Endothelial cell of umbilical vein (primary cell): ENCODE results near the gene C2CD3. TPM values are rescaled to one million over a fixed set of nuclear protein-coding genes. Genes with fewer than 3 reads are reported as not detected.

Experiments used
- BruUV-seq: library from RNA; stranded (reverse); fragments of 400-500 nt; replicated peaks from 2 replicates; lab custom pipeline; 2021; lab: Mats Ljungman, UMichigan
- CTCF ChIA-PET: fragments of 300-600, 350-600 bp; sonication (Branson Sonifier 250); formaldehyde crosslinking; loops from one replicate; lab custom pipeline; 2021; ENCODE audit warnings: antibody characterized with exemption, inconsistent platforms; lab: Charles Lee
- POLR2A ChIA-PET: fragments of 300-600, 350-600 bp; sonication (Branson Sonifier 250); formaldehyde crosslinking; loops from one replicate; lab custom pipeline; 2021; ENCODE audit warnings: antibody characterized with exemption, inconsistent platforms; lab: Charles Lee
- DNase-seq: peaks from one replicate; pipeline ENCODE4 v3.0.0-alpha.2; 2011; ENCODE audit warnings: low read depth, low spot score
- FAIRE-seq: peaks from 2 replicates; lab custom pipeline; 2011; peaks lifted over from hg19 to GRCh38; lab: Jason Lieb, UNC
- H2AFZ ChIP-seq: 2 replicates; pipeline ENCODE4 v1.6.0; 2012; ENCODE audit warnings: low read depth, low read length, control low read depth, inconsistent platforms
- H3K27ac ChIP-seq: 2 replicates; pipeline ENCODE4 v1.5.1; 2011; ENCODE audit warnings: low read depth, mild to moderate bottlenecking, control low read depth, low read length, moderate library complexity; ENCODE audit not compliant: insufficient read depth
- H3K27me3 ChIP-seq, 2 experiments: 2 replicates each; pipeline versions ENCODE4 v1.6.0 to v1.6.1; 2011; ENCODE audit warnings: low read length in 2 of 2, mixed read lengths in 1 of 2; ENCODE audit not compliant: control insufficient read depth in 2 of 2, insufficient read depth in 2 of 2
- H3K36me3 ChIP-seq, 2 experiments: 2 replicates in 1 of 2; 3 replicates in 1 of 2; pipeline ENCODE4 v1.5.1; 2011; ENCODE audit warnings: low read length in 2 of 2, mild to moderate bottlenecking in 1 of 2, moderate library complexity in 1 of 2; ENCODE audit not compliant: control insufficient read depth in 2 of 2, insufficient read depth in 2 of 2; ENCODE audit errors: extremely low read depth in 1 of 2
- H3K4me1 ChIP-seq: 3 replicates; pipeline ENCODE4 v1.5.1; 2011; ENCODE audit warnings: mild to moderate bottlenecking, low read length; ENCODE audit not compliant: control insufficient read depth, insufficient read depth; ENCODE audit errors: extremely low read depth
- H3K4me2 ChIP-seq: 2 replicates; pipeline ENCODE4 v1.6.1; 2011; ENCODE audit warnings: low read length, control low read depth, mixed read lengths; ENCODE audit not compliant: insufficient read depth
- H3K4me3 ChIP-seq, 3 experiments: fragments of 200-600 bp in 1 of 3; sonication (generic), shearing (Covaris generic) in 1 of 3; replicated peaks in 1 of 3; 2 replicates each; pipeline ENCODE4 v1.5.1; 2011 to 2016; ENCODE audit warnings: control low read depth in 3 of 3, low read length in 3 of 3, mild to moderate bottlenecking in 2 of 3, inconsistent platforms in 1 of 3, low read depth in 1 of 3, moderate library complexity in 1 of 3; ENCODE audit not compliant: insufficient read depth in 1 of 3
- H3K79me2 ChIP-seq: 2 replicates; pipeline ENCODE4 v1.6.0; 2012; ENCODE audit warnings: low read length, inconsistent platforms; ENCODE audit not compliant: control insufficient read depth, insufficient read depth
- H3K9ac ChIP-seq: replicated peaks from 2 replicates; pipeline ENCODE3; 2011; ENCODE audit warnings: low read length, control low read depth; ENCODE audit not compliant: insufficient read depth; ENCODE audit errors: extremely low read depth
- H3K9me1 ChIP-seq: replicated peaks from 3 replicates; pipeline ENCODE4 v1.6.0; 2011; ENCODE audit warnings: mild to moderate bottlenecking, low read length; ENCODE audit not compliant: control insufficient read depth, insufficient read depth; ENCODE audit errors: extremely low read depth
- H3K9me3 ChIP-seq: replicated peaks from 2 replicates; pipeline ENCODE4 v1.5.1; 2012; ENCODE audit warnings: low read length, inconsistent platforms; ENCODE audit not compliant: control insufficient read depth, insufficient read depth
- H4K20me1 ChIP-seq: replicated peaks from 2 replicates; pipeline ENCODE3; 2011; ENCODE audit warnings: mild to moderate bottlenecking, low read length; ENCODE audit not compliant: control insufficient read depth, insufficient read depth; ENCODE audit errors: extremely low read depth
- CTCF ChIP-seq, 2 donors: IDR thresholded peaks; 1 replicate in 1 of 2; 2 replicates in 1 of 2; pipeline ENCODE4 v1.5.1; 2011; ENCODE audit warnings: low read length in 2 of 2, mild to moderate bottlenecking in 2 of 2, moderate library complexity in 2 of 2, control low read depth in 1 of 2, inconsistent platforms in 1 of 2, low read depth in 1 of 2; ENCODE audit not compliant: insufficient read depth in 1 of 2; ENCODE audit errors: extremely low read depth in 1 of 2
- EZH2 ChIP-seq: IDR thresholded peaks from 2 replicates; pipeline ENCODE4 v1.6.1; 2012; ENCODE audit warnings: borderline replicate concordance, low read depth, mild to moderate bottlenecking, moderate library complexity, low read length, inconsistent platforms; ENCODE audit not compliant: severe bottlenecking
- FOS ChIP-seq: IDR thresholded peaks from 2 replicates; pipeline ENCODE4 v1.6.1; 2011; ENCODE audit warnings: mild to moderate bottlenecking, low read length, moderate library complexity, borderline replicate concordance; ENCODE audit not compliant: insufficient read depth
- GATA2 ChIP-seq: IDR thresholded peaks from 2 replicates; pipeline ENCODE4 v1.7.0; 2011; ENCODE audit warnings: low read depth, mild to moderate bottlenecking, moderate library complexity, mixed read lengths, low read length; ENCODE audit not compliant: insufficient read length, insufficient read depth
- JUN ChIP-seq: IDR thresholded peaks from 2 replicates; pipeline ENCODE4 v1.6.1; 2011; ENCODE audit warnings: borderline replicate concordance, low read depth; ENCODE audit not compliant: insufficient read length, insufficient read depth
- MYC ChIP-seq: IDR thresholded peaks from one replicate; pipeline ENCODE4 v1.6.1; 2011; ENCODE audit warnings: mild to moderate bottlenecking, low read depth, low read length
- POLR2A ChIP-seq: IDR thresholded peaks from 2 replicates; pipeline ENCODE4 v1.6.1; 2012; ENCODE audit warnings: low read depth, mild to moderate bottlenecking, control low read depth, low read length
- POLR2AphosphoS5 ChIP-seq: IDR thresholded peaks from 2 replicates; pipeline ENCODE4 v1.6.1; 2012; ENCODE audit warnings: low read depth, mild to moderate bottlenecking, control low read depth, low read length, moderate library complexity; ENCODE audit not compliant: insufficient read depth
- dilution Hi-C: fragments of 300-500 bp; cut with MboI; formaldehyde crosslinking; loops from one replicate; pipeline ENCODE4 v1.15.0; 2019; ENCODE audit warnings: low sequenced_read_pairs; ENCODE audit not compliant: extremely low pct_ligation_motif_present
- intact Hi-C: fragments of 100-400 bp; cut with micrococcal nuclease; formaldehyde crosslinking; loops from one replicate; pipeline ENCODE4 v1.10.0; 2022
- polyA plus RNA-seq, 4 experiments: library from polyadenylated mRNA; depleted of rRNA in 3 of 4; stranded (reverse) in 3 of 4; unstranded in 1 of 4; fragments of >200 nt; gene quantifications; 2 replicates each; pipeline versions ENCODE4 v1.2.1 to v1.2.3, GENCODE V29; 2011 to 2012; ENCODE audit warnings: missing spikeins in 1 of 4
- total RNA-seq: library from RNA; stranded (reverse); gene quantifications from 2 replicates; pipeline ENCODE4 v1.2.3, GENCODE V29; 2021
- TF ChIP-seq, protein P1 (sequence below): IDR thresholded peaks from 2 replicates; pipeline ENCODE4 v1.6.1; 2011; ENCODE audit not compliant: insufficient read depth, insufficient read length

Gene C2CD3
- total and polyA plus RNA-seq, 2 donors (not counting 3 experiments of a cell fraction or from before 2014, with no cell fraction given): 12.9 to 36.6 TPM

- Histone ChIP-seq H3K4me3 (no peak overlapping the region), H3K9me3 (no peaks in the 10 kb centered on the region), H2AFZ (no peak overlapping the region), H3K4me2 (no peak overlapping the region), H4K20me1 (no peaks in the 10 kb centered on the region), H3K27ac (no peak overlapping the region), H3K79me2 (no peaks in the 10 kb centered on the region), H3K9me1 (no peaks in the 10 kb centered on the region), H3K36me3 (peaks cover 0 to 11% of the 10 kb centered on the region in 2 experiments), H3K4me1 (no peaks in the 10 kb centered on the region), H3K9ac (no peak overlapping the region), H3K27me3 (no peaks in the 10 kb centered on the region)
- POLR2A ChIA-PET: no interaction called here
- dilution Hi-C loops (no loop called here), intact Hi-C loops (no loop called here)
- FAIRE-seq: no peak
- CTCF ChIA-PET: no interaction called here
- BruUV-seq: no TSS peak
- DNase-seq: no peak
- no peak for TF ChIP-seq JUN
- TF ChIP-seq MYC: no peak
These were observed 159.3 kb downstream of the C2CD3 start for GRCh38 chr11:74011360-74012073.

DNA sequence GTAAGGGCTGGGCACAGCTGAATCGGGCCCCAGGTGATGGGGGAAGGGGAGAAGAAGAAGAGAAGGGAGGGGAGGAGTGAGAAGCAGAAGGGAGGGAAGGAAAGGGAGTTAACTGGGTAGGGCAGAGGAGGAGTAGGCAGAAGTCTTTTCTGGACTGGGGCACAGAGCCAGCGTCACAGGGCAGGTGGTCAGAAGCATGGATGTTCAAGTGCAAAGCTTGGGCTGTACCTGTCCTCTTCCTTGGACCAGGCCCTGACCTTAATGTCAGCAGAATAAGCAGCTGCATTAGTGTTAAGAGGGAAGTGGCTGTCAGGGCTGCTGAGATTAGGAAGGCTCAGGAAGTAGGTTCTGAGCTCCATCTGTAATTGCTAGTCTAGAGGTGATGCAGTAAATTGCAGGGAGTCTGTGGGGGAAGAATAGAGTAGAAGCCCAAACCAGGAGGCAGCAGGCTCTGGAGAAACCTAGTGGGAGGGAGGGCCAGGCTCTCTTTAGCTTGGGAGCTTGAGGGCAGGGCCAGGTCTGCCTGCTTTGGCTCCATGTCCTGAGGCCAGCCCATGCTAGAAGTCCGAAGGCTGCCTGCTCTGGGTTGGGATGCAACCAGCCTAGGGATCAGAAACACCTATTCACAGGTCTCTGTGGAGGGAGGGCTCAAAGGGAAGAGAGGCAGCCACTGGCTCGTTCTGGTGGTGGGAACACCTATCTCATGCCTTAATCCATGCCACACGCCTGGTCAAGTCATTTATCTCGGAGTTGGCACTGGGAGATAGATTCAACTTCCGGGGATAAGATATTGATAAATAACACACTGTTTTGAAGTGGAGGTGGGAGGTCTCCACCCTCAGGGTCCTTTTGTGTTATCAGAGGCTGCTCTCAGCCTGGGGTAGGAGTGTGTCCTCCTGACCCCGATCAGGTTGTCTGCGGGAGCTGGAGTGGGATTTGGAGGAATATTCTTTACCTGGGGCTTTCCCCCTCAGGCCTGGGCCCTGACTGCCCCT, 160.2 kb downstream of the C2CD3 start:
- Histone ChIP-seq H3K4me1 (no peaks in the 10 kb centered on the region), H3K9me3 (no peaks in the 10 kb centered on the region), H3K27ac (no peak overlapping the region), H3K9me1 (no peaks in the 10 kb centered on the region), H2AFZ (no peak overlapping the region), H3K9ac (no peak overlapping the region), H3K79me2 (no peaks in the 10 kb centered on the region), H3K4me2 (no peak overlapping the region), H3K4me3 (no peak overlapping the region), H4K20me1 (no peaks in the 10 kb centered on the region), H3K36me3 (peaks cover 0 to 7% of the 10 kb centered on the region in 2 experiments), H3K27me3 (no peaks in the 10 kb centered on the region)
- TF ChIP-seq JUN: no peak
- TF ChIP-seq, protein P1, sequence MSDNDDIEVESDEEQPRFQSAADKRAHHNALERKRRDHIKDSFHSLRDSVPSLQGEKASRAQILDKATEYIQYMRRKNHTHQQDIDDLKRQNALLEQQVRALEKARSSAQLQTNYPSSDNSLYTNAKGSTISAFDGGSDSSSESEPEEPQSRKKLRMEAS: no peak
- no peak for TF ChIP-seq GATA2
- TF ChIP-seq EZH2: no peak
- no peak for TF ChIP-seq MYC
- TF ChIP-seq POLR2AphosphoS5: no peak
- TF ChIP-seq FOS: no peak
- TF ChIP-seq CTCF (IDR thresholded peaks at IDR 0.05; ENCODE audit: extremely low read depth in 1 of 2, insufficient read depth in 1 of 2, low read depth in 1 of 2, low read length in 2 of 2): no peak
- no peak for TF ChIP-seq POLR2A
- BruUV-seq: no TSS peak
- FAIRE-seq (no peak), DNase-seq (no peak)
- intact Hi-C loops: no loop called here
- ChIA-PET POLR2A (interaction anchor here (0.5 kb wide), 1 partner anchor 1154 kb away, joined by 3 read pairs; no protein-coding TSS in a partner anchor), CTCF (no interaction called here)
- dilution Hi-C loops: no loop called here
